ENCODE data around the gene AVP. TPM values are rescaled to one million over a fixed set of nuclear protein-coding genes. Genes with fewer than 3 reads are reported as not detected.
A peak's percentile ranks its signal among the peaks of the same experiment; 100 is the strongest.
"Not testable (repeated sequence)": the region's sequence is repeated elsewhere in the genome, so short reads cannot be mapped to it uniquely, and the experiment has no call there.

AVP gene
- total RNA-seq, 4 donors from 2014 or later: not detected

DNA sequence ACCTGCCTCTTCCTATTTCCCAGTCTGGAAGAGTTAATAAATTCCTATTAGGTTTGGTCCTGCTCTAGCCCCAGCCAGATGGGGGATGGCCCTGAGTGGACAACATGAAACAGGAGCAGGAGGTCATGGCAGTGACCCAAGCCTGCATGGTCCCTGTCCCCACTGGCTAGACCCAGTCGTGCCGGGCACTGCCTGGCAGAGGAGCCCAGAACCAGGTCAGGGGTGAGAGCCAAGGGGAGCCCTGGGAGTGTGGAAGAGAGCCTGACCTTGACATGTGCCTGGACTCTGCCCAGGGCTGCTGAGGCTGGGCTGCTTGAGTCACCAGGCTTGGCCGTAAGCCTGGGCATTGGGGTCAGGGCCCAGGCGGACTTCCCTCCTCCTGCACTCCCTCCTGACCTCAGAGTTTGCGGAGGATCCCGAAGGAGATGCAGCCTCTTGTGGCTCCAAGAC lies 3.6 kb downstream of the AVP start:
- Histone ChIP-seq H3K27me3 (peaks cover 4 to 7% of the 10 kb centered on the region in 2 donors), H3K4me1 (no peaks in the 10 kb centered on the region), H3K4me3 (no peak overlapping the region), H3K36me3 (no peaks in the 10 kb centered on the region), H3K9me3 (no peaks in the 10 kb centered on the region), H3K27ac (no peak overlapping the region)
- TF ChIP-seq, protein P1, sequence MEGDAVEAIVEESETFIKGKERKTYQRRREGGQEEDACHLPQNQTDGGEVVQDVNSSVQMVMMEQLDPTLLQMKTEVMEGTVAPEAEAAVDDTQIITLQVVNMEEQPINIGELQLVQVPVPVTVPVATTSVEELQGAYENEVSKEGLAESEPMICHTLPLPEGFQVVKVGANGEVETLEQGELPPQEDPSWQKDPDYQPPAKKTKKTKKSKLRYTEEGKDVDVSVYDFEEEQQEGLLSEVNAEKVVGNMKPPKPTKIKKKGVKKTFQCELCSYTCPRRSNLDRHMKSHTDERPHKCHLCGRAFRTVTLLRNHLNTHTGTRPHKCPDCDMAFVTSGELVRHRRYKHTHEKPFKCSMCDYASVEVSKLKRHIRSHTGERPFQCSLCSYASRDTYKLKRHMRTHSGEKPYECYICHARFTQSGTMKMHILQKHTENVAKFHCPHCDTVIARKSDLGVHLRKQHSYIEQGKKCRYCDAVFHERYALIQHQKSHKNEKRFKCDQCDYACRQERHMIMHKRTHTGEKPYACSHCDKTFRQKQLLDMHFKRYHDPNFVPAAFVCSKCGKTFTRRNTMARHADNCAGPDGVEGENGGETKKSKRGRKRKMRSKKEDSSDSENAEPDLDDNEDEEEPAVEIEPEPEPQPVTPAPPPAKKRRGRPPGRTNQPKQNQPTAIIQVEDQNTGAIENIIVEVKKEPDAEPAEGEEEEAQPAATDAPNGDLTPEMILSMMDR (IDR thresholded peaks at IDR 0.05): no peak
- TF ChIP-seq POLR2A (IDR thresholded peaks at IDR 0.05): no peak
- intact Hi-C loops (cut with DNase I; ENCODE audit: low total_unique reads): no loop called here
- DNase-seq: no peak

- intact Hi-C loops (cut with DNase I; ENCODE audit: low total_unique reads): no loop called here
- Histone ChIP-seq H3K4me1 (no peaks in the 10 kb centered on the region), H3K4me3 (no peak overlapping the region), H3K36me3 (no peaks in the 10 kb centered on the region), H3K27me3 (no peaks in the 10 kb centered on the region), H3K27ac (no peak overlapping the region), H3K9me3 (no peaks in the 10 kb centered on the region)
- no peak for DNase-seq
- TF ChIP-seq POLR2A (IDR thresholded peaks at IDR 0.05): no peak
- TF ChIP-seq, protein P1 (IDR thresholded peaks at IDR 0.05): no peak
Observed at GRCh38 chr20:3077618-3078134, 6.8 kb downstream of the AVP start.

- H3K36me3 ChIP-seq; H3K4me3 ChIP-seq; H3K4me1 ChIP-seq; H3K27ac ChIP-seq; H3K27me3 ChIP-seq; H3K9me3 ChIP-seq; intact Hi-C loops (cut with DNase I; ENCODE audit: low total_unique reads); DNase-seq: not testable (repeated sequence)
Observed at GRCh38 chr20:3075315-3075714, 9.2 kb downstream of the AVP start.

DNA sequence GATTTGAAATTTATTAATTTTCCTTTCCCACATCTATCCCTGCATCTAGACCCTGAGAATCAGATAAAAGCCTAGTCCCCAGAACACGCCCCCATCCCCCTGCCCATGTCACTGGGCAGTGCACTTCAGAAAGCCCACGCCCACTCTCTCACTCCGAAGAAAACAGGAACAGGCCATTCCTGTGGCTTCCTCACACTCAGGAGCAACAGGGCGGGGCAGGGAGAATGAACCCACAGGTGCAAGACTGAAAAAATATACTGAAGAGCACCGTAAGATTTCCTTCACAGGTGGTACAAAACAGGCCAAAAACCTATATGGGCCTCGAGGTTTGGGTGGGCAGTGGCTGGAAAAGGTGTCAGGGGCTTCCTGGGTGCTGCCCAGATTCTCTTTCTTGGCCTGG lies 9.7 kb downstream of the AVP start:
- TF ChIP-seq POLR2A (IDR thresholded peaks at IDR 0.05): no peak
- TF ChIP-seq, protein P1 (IDR thresholded peaks at IDR 0.05): no peak
- DNase-seq: no peak
- no peak overlapping the region for H3K4me3 ChIP-seq
- no peaks in the 10 kb centered on the region for H3K27me3 ChIP-seq
- H3K9me3 ChIP-seq: no peaks in the 10 kb centered on the region
- H3K4me1 ChIP-seq: no peaks in the 10 kb centered on the region
- intact Hi-C loops (cut with DNase I; ENCODE audit: low total_unique reads): no loop called here
- H3K36me3 ChIP-seq: no peaks in the 10 kb centered on the region
- H3K27ac ChIP-seq: no peak overlapping the region

GRCh38 chr20:3073251-3073643 lies 11.3 kb downstream of the AVP start:
- H3K27me3 ChIP-seq; H3K4me3 ChIP-seq; H3K9me3 ChIP-seq; intact Hi-C loops (cut with DNase I; ENCODE audit: low total_unique reads); H3K27ac ChIP-seq; DNase-seq; H3K36me3 ChIP-seq; H3K4me1 ChIP-seq: not testable (repeated sequence)

- TF ChIP-seq, protein P1 (IDR thresholded peaks at IDR 0.05): no peak
- TF ChIP-seq POLR2A (IDR thresholded peaks at IDR 0.05): no peak
- H3K27ac ChIP-seq: no peak overlapping the region
- peak overlapping the region in 1 of 2 donors; percentile 32 for H3K4me3 ChIP-seq
- no peaks in the 10 kb centered on the region for H3K27me3 ChIP-seq
- DNase-seq: no peak
- H3K4me1 ChIP-seq: no peaks in the 10 kb centered on the region
- intact Hi-C loops (cut with DNase I; ENCODE audit: low total_unique reads): no loop called here
- H3K9me3 ChIP-seq: no peaks in the 10 kb centered on the region
- no peaks in the 10 kb centered on the region for H3K36me3 ChIP-seq
Observed at GRCh38 chr20:3072530-3073250, 11.8 kb downstream of the AVP start.

Data from uterus (tissue), 4 donors.